AG04449 (cell line): ENCODE data around the gene TTC33.

ENCODE experiments used
- CTCF ChIA-PET: fragments of 350-600 bp; formaldehyde crosslinking; extraction: SDS; loops from one replicate; lab custom pipeline; 2021; ENCODE audit warnings: antibody characterized with exemption; lab: Yijun Ruan, JAX
- POLR2A ChIA-PET: fragments of 400-600, 350-600 bp; formaldehyde crosslinking; extraction: SDS; loops from one replicate; lab custom pipeline; 2020; ENCODE audit warnings: antibody characterized with exemption, inconsistent platforms; lab: Yijun Ruan, JAX
- DNase-seq: peaks from one replicate; pipeline ENCODE4 v3.0.0-alpha.2; 2010; ENCODE audit warnings: low read depth, low spot score
- H3K4me3 ChIP-seq: 2 replicates; pipeline ENCODE4 v1.5.1; 2011; ENCODE audit warnings: low read depth, mild to moderate bottlenecking, control low read depth, low read length
- CTCF ChIP-seq: IDR thresholded peaks from one replicate; pipeline ENCODE4 v1.5.1; 2011; ENCODE audit warnings: mild to moderate bottlenecking, moderate library complexity, low read length, control low read depth, inconsistent platforms; ENCODE audit not compliant: insufficient read depth; ENCODE audit errors: missing control alignments

Gene TTC33

GRCh38 chr5:40690267-40690666, 65.5 kb downstream of the TTC33 start:
- POLR2A ChIA-PET: interaction anchor here (0.9 kb wide), 1 partner anchor 11 kb away, joined by 3 read pairs; the partner anchor contains the start of gene PTGER4
- DNase-seq: no peak
- CTCF ChIA-PET: interaction anchor here (0.8 to 5.4 kb wide), 9 partner anchors 10 to 1110 kb away, joined by 3 to 67 read pairs (median 8); partner anchors contain the start of gene PTGER4
- no peak overlapping the region for H3K4me3 ChIP-seq
- TF ChIP-seq CTCF: no peak

GRCh38 chr5:40689438-40689837, 66.3 kb downstream of the TTC33 start:
- no peak overlapping the region for H3K4me3 ChIP-seq
- peak; percentile 73 for DNase-seq
- ChIA-PET POLR2A (no interaction called here), CTCF (interaction anchor here (0.6 to 5.4 kb wide), 17 partner anchors 8 to 1109 kb away, joined by 3 to 67 read pairs (median 5); partner anchors contain the start of gene PTGER4)
- TF ChIP-seq CTCF: no peak

- no peak overlapping the region for H3K4me3 ChIP-seq
- no peak for DNase-seq
- ChIA-PET POLR2A (no interaction called here), CTCF (interaction anchor here (0.6 to 5.4 kb wide), 20 partner anchors 9 to 1116 kb away, joined by 3 to 67 read pairs (median 4); partner anchors contain the start of gene PTGER4)
- TF ChIP-seq CTCF: no peak
Measured at GRCh38 chr5:40688996-40689395, 66.8 kb downstream of the TTC33 start.

- ChIA-PET POLR2A (no interaction called here), CTCF (interaction anchor here (0.6 to 5.4 kb wide), 16 partner anchors 8 to 1116 kb away, joined by 3 to 67 read pairs (median 4); partner anchors contain the start of gene PTGER4)
- H3K4me3 ChIP-seq: no peak overlapping the region
- TF ChIP-seq CTCF: peak; percentile 72
- no peak for DNase-seq
Measured at GRCh38 chr5:40688127-40688761, 67.5 kb downstream of the TTC33 start.

- POLR2A ChIA-PET: no interaction called here
- TF ChIP-seq CTCF: no peak
- no peak for DNase-seq
- CTCF ChIA-PET: interaction anchor here (1.4 to 7.5 kb wide), 3 partner anchors 739 to 1109 kb away, joined by 4 to 67 read pairs (median 50); no protein-coding TSS in a partner anchor
- H3K4me3 ChIP-seq: no peak overlapping the region
Measured at GRCh38 chr5:40687321-40687720, 68.4 kb downstream of the TTC33 start.

GRCh38 chr5:40685976-40686486, 69.7 kb downstream of the TTC33 start:
- TF ChIP-seq CTCF: no peak
- CTCF ChIA-PET: interaction anchor here (0.9 to 7.5 kb wide), 8 partner anchors 33 to 1108 kb away, joined by 3 to 67 read pairs (median 4); no protein-coding TSS in a partner anchor

More at GRCh38 chr5:40685976-40686486, 69.7 kb downstream of the TTC33 start:
- no peak overlapping the region for H3K4me3 ChIP-seq
- POLR2A ChIA-PET: interaction anchor here (0.6 to 0.8 kb wide), 2 partner anchors 53 to 970 kb away, joined by 3 read pairs; no protein-coding TSS in a partner anchor
- DNase-seq: no peak
